Pancreas (tissue), 10 donors: ENCODE measurements around the gene SCN2A. TPM values are rescaled to one million over a fixed set of nuclear protein-coding genes. Genes with fewer than 3 reads are reported as not detected.

ENCODE experiments used
- ATAC-seq, 4 donors: fragments of 200-7000 bp; cut with Tn5 transposase; one replicate each; pipeline versions ENCODE4 v1.8.0 to v1.9.1; 2020; ENCODE audit warnings: mild to moderate bottlenecking in 4 of 4, moderate library complexity in 4 of 4
- DNase-seq, 6 donors: peaks; one replicate each; pipeline ENCODE4 v3.0.0-alpha.2; 2020
- FAIRE-seq: peaks from 2 replicates; lab custom pipeline; 2012; peaks lifted over from hg19 to GRCh38; lab: Jason Lieb, UNC
- H3K27ac ChIP-seq, 4 donors: fragments of 200-600 bp; sonication (generic); 1 replicate in 3 of 4; 2 replicates in 1 of 4; pipeline versions ENCODE4 v1.5.0 to v1.8.0; 2020
- H3K27me3 ChIP-seq, 4 donors: fragments of 200-600 bp; one replicate each; pipeline ENCODE4 v1.8.0; 2021
- H3K36me3 ChIP-seq, 3 donors: fragments of 200-600 bp; sonication (generic) in 1 of 3; one replicate each; pipeline versions ENCODE4 v1.5.0 to v1.8.0; 2020 to 2021
- H3K4me1 ChIP-seq, 3 donors: fragments of 200-600 bp; one replicate each; pipeline ENCODE4 v1.8.0; 2021
- H3K4me3 ChIP-seq, 4 donors: fragments of 200-600 bp; sonication (generic) in 2 of 4; one replicate each; pipeline versions ENCODE4 v1.5.0 to v1.8.0; 2020 to 2021
- H3K9me3 ChIP-seq, 4 donors: fragments of 200-600 bp; one replicate each; pipeline ENCODE4 v1.8.0; 2021
- WGBS, 2 donors: extraction: QIAGEN DNeasy Blood & Tissue Kit; methylation state at CpG; one replicate each; pipeline ENCODE4 v1.1.7; 2013; 5-methylcytosine and 5-hydroxymethylcytosine counted together
- intact Hi-C, 3 donors: fragments of 100-400 bp; cut with DNase I; formaldehyde crosslinking; loops; one replicate each; pipeline versions ENCODE4 v1.11.1 to v1.14.2; 2022
- polyA plus RNA-seq, 2 donors: library from polyadenylated mRNA; stranded (reverse); fragments of 200-250 nt; gene quantifications; one replicate each; pipeline ENCODE4 v1.2.3, GENCODE V29; 2013
- total RNA-seq, 6 donors: library from RNA; stranded (reverse); fragmentation: NEBNext Ultra II Directional in 4 of 6; extraction: Animal tissue kit (Norgen Biotek cat#: 25700) in 4 of 6; gene quantifications; one replicate each; pipeline versions ENCODE4 v1.2.1 to v1.2.4, GENCODE V29; 2021 to 2023
- TF ChIP-seq, protein P1 (sequence below), 4 donors: fragments of 200-600 bp; sonication (generic) in 3 of 4; IDR thresholded peaks; one replicate each; pipeline versions ENCODE4 v1.5.0 to v1.8.0; 2021; ENCODE audit warnings: antibody characterized with exemption in 4 of 4
- donor health status: healthy with polysubstance abuse.
- donor health status: DM: no; HTN: no; CAD: no; lungs with moderate emphysema.
- donor health status: DM: no; HTN: no; CAD: no.
- donor health status: control.
- donor health status: control.
- donor health status: Bipolar disorder and iron deficiency.
- donor health status: DM: yes; HTN: yes; CAD: no.
- donor health status: DM: no; HTN: no; CAD: no.
- donor health status: DM: no; HTN: no; CAD: no.
- donor health status: DM: yes; HTN: yes; CAD: no.

Gene SCN2A
- total and polyA plus RNA-seq, 8 donors, result 0.08 to 0.34 (median 0.19) TPM

DNA sequence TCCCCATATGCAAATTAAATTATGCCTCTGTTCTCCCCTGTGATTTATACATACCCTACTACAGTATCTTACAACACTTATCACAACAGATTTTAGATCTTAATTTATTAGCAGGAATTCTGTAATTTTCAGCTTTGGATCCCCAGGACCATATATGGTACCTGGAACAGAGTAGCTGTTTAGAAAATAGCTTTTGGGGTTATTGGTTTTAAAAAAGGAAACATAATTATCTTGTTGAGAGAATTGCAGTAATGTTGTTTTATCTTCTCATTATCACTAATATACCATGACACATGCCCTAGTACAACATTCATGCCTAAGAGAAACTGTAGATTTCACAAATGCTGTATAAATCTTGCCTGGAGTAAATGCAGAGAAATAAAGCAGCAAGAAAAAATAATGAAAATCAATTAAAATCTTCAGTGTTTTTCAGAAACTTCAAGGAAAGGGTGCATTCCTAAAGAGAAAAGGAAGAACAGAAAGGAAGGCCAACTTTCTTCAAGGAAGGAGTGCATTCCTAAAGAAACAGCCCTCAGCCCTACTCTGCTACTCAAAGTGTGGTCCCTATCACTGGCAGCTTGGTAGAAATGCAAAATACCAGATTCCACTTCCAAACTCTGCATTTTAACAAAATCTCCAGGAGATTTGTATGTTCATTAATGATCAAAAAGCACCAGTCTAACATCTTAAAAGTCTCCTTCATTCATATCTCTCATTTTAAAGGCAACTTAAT is 193.2 kb downstream of the SCN2A start:
- intact Hi-C loops, result no loop called here

DNA sequence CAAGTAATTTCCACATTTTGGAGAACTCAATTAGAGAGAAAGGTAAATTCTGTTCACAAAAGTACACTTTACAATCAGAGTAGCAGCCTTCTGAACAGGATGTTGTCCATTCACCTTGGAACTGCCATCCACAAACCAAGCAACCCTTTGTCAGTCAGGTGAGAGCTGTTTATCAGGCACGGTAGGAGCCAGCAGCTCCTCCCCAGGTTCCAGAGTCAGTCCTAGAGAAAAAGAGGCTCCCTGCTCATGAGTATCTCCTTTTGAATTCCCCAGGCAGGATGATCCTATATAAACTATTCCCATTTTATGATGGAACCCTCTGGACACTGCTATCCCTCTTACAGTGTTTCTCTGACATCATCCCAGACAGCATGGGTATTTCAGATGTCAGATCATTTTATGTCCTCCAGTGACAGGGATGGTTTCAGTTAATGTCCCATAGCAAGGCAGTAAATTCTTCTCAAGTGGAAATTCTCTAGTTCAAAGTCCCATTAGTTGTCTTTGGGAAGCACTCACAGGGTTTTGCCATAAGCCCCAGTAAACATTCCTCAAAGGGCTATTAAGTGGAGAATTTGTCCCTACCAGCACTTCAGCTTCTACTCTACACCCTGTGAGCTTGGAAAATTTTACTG is 195.8 kb downstream of the SCN2A start:
- no peaks in the 10 kb centered on the region for H3K27me3 ChIP-seq
- H3K9me3 ChIP-seq, result no peaks in the 10 kb centered on the region
- H3K4me1 ChIP-seq, result no peaks in the 10 kb centered on the region
- DNase-seq (no peak), FAIRE-seq (no peak), ATAC-seq (no peak)
- no peak overlapping the region for H3K27ac ChIP-seq
- TF ChIP-seq, protein P1, sequence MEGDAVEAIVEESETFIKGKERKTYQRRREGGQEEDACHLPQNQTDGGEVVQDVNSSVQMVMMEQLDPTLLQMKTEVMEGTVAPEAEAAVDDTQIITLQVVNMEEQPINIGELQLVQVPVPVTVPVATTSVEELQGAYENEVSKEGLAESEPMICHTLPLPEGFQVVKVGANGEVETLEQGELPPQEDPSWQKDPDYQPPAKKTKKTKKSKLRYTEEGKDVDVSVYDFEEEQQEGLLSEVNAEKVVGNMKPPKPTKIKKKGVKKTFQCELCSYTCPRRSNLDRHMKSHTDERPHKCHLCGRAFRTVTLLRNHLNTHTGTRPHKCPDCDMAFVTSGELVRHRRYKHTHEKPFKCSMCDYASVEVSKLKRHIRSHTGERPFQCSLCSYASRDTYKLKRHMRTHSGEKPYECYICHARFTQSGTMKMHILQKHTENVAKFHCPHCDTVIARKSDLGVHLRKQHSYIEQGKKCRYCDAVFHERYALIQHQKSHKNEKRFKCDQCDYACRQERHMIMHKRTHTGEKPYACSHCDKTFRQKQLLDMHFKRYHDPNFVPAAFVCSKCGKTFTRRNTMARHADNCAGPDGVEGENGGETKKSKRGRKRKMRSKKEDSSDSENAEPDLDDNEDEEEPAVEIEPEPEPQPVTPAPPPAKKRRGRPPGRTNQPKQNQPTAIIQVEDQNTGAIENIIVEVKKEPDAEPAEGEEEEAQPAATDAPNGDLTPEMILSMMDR (IDR thresholded peaks at IDR 0.05), result no peak
- intact Hi-C loops, result no loop called here
- 50 to 57% methylated on average over 1 of the region's 1 CpG for WGBS, 2 donors
- no peak overlapping the region for H3K4me3 ChIP-seq
- H3K36me3 ChIP-seq, result no peaks in the 10 kb centered on the region

More for the DNA sequence above, 193.2 kb downstream of the SCN2A start:
- no peak for FAIRE-seq
- Histone ChIP-seq H3K4me3 (no peak overlapping the region), H3K4me1 (no peaks in the 10 kb centered on the region), H3K36me3 (no peaks in the 10 kb centered on the region), H3K9me3 (no peaks in the 10 kb centered on the region), H3K27ac (no peak overlapping the region), H3K27me3 (no peaks in the 10 kb centered on the region)
- no peak for DNase-seq
- no peak for ATAC-seq
- TF ChIP-seq, protein P1 (IDR thresholded peaks at IDR 0.05), result no peak

DNA sequence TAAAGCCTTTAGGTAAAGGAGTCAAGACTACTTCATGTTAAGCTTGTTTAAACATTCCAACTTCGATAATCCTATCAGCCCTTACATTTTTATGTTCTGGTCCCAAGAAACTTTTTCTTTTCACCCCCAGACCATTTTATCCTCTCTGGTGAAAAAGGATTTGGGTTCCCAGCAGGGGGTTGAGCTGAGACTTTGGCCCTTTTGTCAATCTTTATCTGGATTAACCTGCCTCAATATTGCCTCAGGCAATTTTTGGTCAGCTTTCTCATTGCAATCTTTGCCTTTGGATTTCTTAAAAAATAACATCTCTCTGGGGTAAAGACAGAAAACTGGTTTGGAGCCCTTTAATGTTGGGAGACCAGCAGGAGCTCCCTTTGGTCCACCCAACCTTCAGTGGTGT is 196.4 kb downstream of the SCN2A start:
- H3K9me3 ChIP-seq, result no peaks in the 10 kb centered on the region
- H3K4me3 ChIP-seq, result no peak overlapping the region
- H3K27ac ChIP-seq, result no peak overlapping the region
- intact Hi-C loops, result no loop called here
- H3K36me3 ChIP-seq, result no peaks in the 10 kb centered on the region
- 44 to 62% methylated on average over 1 of the region's 1 CpG for WGBS, 2 donors
- ATAC-seq, result no peak
- TF ChIP-seq, protein P1 (IDR thresholded peaks at IDR 0.05), result no peak
- DNase-seq, result no peak
- H3K4me1 ChIP-seq, result no peaks in the 10 kb centered on the region
- FAIRE-seq, result no peak
- H3K27me3 ChIP-seq, result no peaks in the 10 kb centered on the region

GRCh38 chr2:165436559-165436958 is 197.3 kb downstream of the SCN2A start:
- no peak overlapping the region for H3K4me3 ChIP-seq
- DNase-seq (no peak), FAIRE-seq (no peak), ATAC-seq (no peak)
- H3K27ac ChIP-seq, result no peak overlapping the region
- no peaks in the 10 kb centered on the region for H3K27me3 ChIP-seq
- intact Hi-C loops, result no loop called here
- TF ChIP-seq, protein P1 (IDR thresholded peaks at IDR 0.05), result no peak
- no peaks in the 10 kb centered on the region for H3K36me3 ChIP-seq
- WGBS, 2 donors, result 83 to 91% methylated on average over 3 of the region's 3 CpGs
- no peaks in the 10 kb centered on the region for H3K4me1 ChIP-seq
- H3K9me3 ChIP-seq, result no peaks in the 10 kb centered on the region

DNA sequence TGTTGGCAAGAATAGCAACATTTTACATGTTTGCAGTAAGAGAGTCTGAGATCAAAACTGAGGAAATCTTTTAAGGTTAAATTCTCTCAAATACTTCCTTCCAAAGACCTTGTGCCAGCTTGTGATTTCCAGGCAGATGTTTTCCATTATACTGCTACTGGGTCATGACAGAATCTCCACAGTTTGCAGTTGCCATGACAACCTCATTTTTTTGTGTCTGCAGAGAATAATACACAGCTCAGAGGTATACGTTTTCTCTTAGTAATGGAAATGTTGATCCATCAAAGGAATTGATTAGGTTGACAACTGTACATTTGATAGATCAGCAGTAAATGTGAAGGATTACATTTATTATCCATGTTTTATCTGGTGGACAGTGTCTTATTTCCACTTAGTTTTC is 201.2 kb downstream of the SCN2A start:
- Histone ChIP-seq H3K9me3 (no peaks in the 10 kb centered on the region), H3K4me3 (no peak overlapping the region), H3K4me1 (no peaks in the 10 kb centered on the region), H3K36me3 (no peaks in the 10 kb centered on the region), H3K27ac (no peak overlapping the region), H3K27me3 (no peaks in the 10 kb centered on the region)
- peak in 1 of 4 donors; percentile 38 for ATAC-seq
- 12 to 13% methylated on average over 1 of the region's 1 CpG for WGBS, 2 donors
- TF ChIP-seq, protein P1 (IDR thresholded peaks at IDR 0.05), result no peak
- intact Hi-C loops, result no loop called here
- FAIRE-seq, result no peak
- DNase-seq, result no peak
